NT2/D1 (cell line): ENCODE data around the gene SGCD.

ENCODE experiments used
- SUZ12 ChIP-seq: IDR thresholded peaks from 2 replicates; pipeline ENCODE4 v1.6.1; 2011; ENCODE audit not compliant: insufficient read length, insufficient read depth; ENCODE audit errors: extremely low read depth
- YY1 ChIP-seq: IDR thresholded peaks from 2 replicates; pipeline ENCODE4 v1.6.1; 2011; ENCODE audit not compliant: insufficient read length, insufficient read depth
- ZNF274 ChIP-seq: IDR thresholded peaks from 2 replicates; pipeline ENCODE4 v1.6.1; 2011; ENCODE audit warnings: mild to moderate bottlenecking, low read depth, low read length

- no peak for TF ChIP-seq YY1
- no peak for TF ChIP-seq ZNF274
- no peak for TF ChIP-seq SUZ12
Observed at GRCh38 chr5:156532921-156533320, 206.0 kb downstream of the SGCD start.
